OCI-LY7 (cell line): ENCODE measurements around the gene C22orf42. TPM values are rescaled to one million over a fixed set of nuclear protein-coding genes. Genes with fewer than 3 reads are reported as not detected.

Source experiments
- BruUV-seq: library from RNA; stranded (reverse); fragments of 400-500 nt; replicated peaks from 2 replicates; lab custom pipeline; 2021; lab: Mats Ljungman, UMichigan
- CTCF ChIA-PET: fragments of 300-600 bp; sonication (Branson Sonifier 250); formaldehyde crosslinking; loops from one replicate; lab custom pipeline; 2022; ENCODE audit warnings: antibody characterized with exemption; ENCODE audit not compliant: unreplicated experiment; lab: Charles Lee
- POLR2A ChIA-PET: fragments of 300-600 bp; sonication (Branson Sonifier 250); formaldehyde crosslinking; loops from one replicate; lab custom pipeline; 2022; ENCODE audit warnings: antibody characterized with exemption; lab: Charles Lee
- DNase-seq: peaks from one replicate; pipeline ENCODE4 v3.0.0-alpha.2; 2015; ENCODE audit warnings: low spot score
- H2AFZ ChIP-seq: fragments of 200-600 bp; sonication (generic), shearing (Covaris generic); 2 replicates; pipeline ENCODE4 v1.6.1; 2014; ENCODE audit warnings: mild to moderate bottlenecking, antibody characterized with exemption, low read length, moderate library complexity
- H3K27ac ChIP-seq: fragments of 200-600 bp; sonication (generic); 2 replicates; pipeline ENCODE4 v1.5.1; 2014; ENCODE audit warnings: mixed run types, low read depth, mild to moderate bottlenecking, moderate library complexity, low read length, inconsistent platforms; ENCODE audit not compliant: poor library complexity, severe bottlenecking
- H3K36me3 ChIP-seq: fragments of 200-600 bp; sonication (generic); 2 replicates; pipeline ENCODE4 v1.6.1; 2014; ENCODE audit warnings: mild to moderate bottlenecking, antibody characterized with exemption, low read length, moderate library complexity, mixed read lengths; ENCODE audit not compliant: insufficient read depth
- H3K4me1 ChIP-seq: fragments of 200-600 bp; sonication (generic); 2 replicates; pipeline ENCODE4 v1.5.1; 2014; ENCODE audit warnings: mild to moderate bottlenecking, low read length; ENCODE audit not compliant: insufficient read depth, poor library complexity, severe bottlenecking
- H3K4me2 ChIP-seq: fragments of 200-600 bp; sonication (generic); 2 replicates; pipeline ENCODE4 v1.6.1; 2014; ENCODE audit warnings: mild to moderate bottlenecking, low read length
- H3K4me3 ChIP-seq: fragments of 200-600 bp; sonication (generic); 2 replicates; pipeline ENCODE4 v1.5.1; 2014; ENCODE audit warnings: mild to moderate bottlenecking, low read depth, low read length; ENCODE audit not compliant: poor library complexity, severe bottlenecking
- H3K79me2 ChIP-seq: fragments of 200-600 bp; sonication (generic); 2 replicates; pipeline ENCODE4 v1.6.1; 2016; ENCODE audit warnings: low read depth, mild to moderate bottlenecking, low read length, moderate library complexity, mixed read lengths; ENCODE audit not compliant: insufficient read depth
- H3K9me2 ChIP-seq: fragments of 200-600 bp; sonication (generic); 2 replicates; pipeline ENCODE4 v1.6.1; 2016; ENCODE audit warnings: mild to moderate bottlenecking, low read length, mixed read lengths; ENCODE audit not compliant: insufficient read depth
- H3K9me3 ChIP-seq: fragments of 200-600 bp; sonication (generic); 2 replicates; pipeline ENCODE4 v1.6.1; 2014; ENCODE audit warnings: mild to moderate bottlenecking, mixed run types, low read length, mixed read lengths
- H4K20me1 ChIP-seq: fragments of 200-600 bp; sonication (generic); 2 replicates; pipeline ENCODE4 v1.6.1; 2014; ENCODE audit warnings: mild to moderate bottlenecking, antibody characterized with exemption, low read length, moderate library complexity, mixed read lengths; ENCODE audit not compliant: insufficient read depth
- CTCF ChIP-seq: fragments of 200-600 bp; sonication (generic); conservative IDR thresholded peaks from 2 replicates; pipeline ENCODE4 v1.5.1; 2014; ENCODE audit warnings: mild to moderate bottlenecking, antibody characterized with exemption, low read length, moderate library complexity, mixed read lengths
- EZH2phosphoT487 ChIP-seq: fragments of 200-600 bp; sonication (generic); IDR thresholded peaks from 2 replicates; pipeline ENCODE4 v1.6.1; 2018; ENCODE audit warnings: low read depth, borderline replicate concordance, mild to moderate bottlenecking, mixed run types, antibody characterized with exemption, low read length, moderate library complexity, mixed read lengths
- intact Hi-C: fragments of 100-400 bp; cut with micrococcal nuclease; formaldehyde crosslinking; loops from one replicate; pipeline ENCODE4 v1.10.0; 2022; ENCODE audit not compliant: unreplicated experiment
- total RNA-seq, 2 experiments: library from RNA; depleted of rRNA in 1 of 2; stranded (reverse); fragments of >200 nt in 1 of 2; shearing (Covaris generic) in 1 of 2; gene quantifications; 2 replicates each; pipeline ENCODE4 v1.2.3, GENCODE V29; 2014 to 2022

The C22orf42 gene
- total RNA-seq, 2 experiments from 2014 or later, result not detected

- intact Hi-C loops, result no loop called here
- no TSS peak for BruUV-seq
- H2AFZ ChIP-seq, result no peak overlapping the region
- DNase-seq, result no peak
- POLR2A ChIA-PET, result no interaction called here
- H3K9me2 ChIP-seq, result no peaks in the 10 kb centered on the region
- no peaks in the 10 kb centered on the region for H3K36me3 ChIP-seq
- no peak overlapping the region for H3K4me3 ChIP-seq
- H3K4me2 ChIP-seq, result no peak overlapping the region
- H3K27ac ChIP-seq, result no peak overlapping the region
- no peak for TF ChIP-seq EZH2phosphoT487
- no peak for TF ChIP-seq CTCF
- no peaks in the 10 kb centered on the region for H4K20me1 ChIP-seq
- CTCF ChIA-PET, result no interaction called here
- no peaks in the 10 kb centered on the region for H3K9me3 ChIP-seq
- no peaks in the 10 kb centered on the region for H3K79me2 ChIP-seq
- H3K4me1 ChIP-seq, result no peaks in the 10 kb centered on the region
Measured at GRCh38 chr22:32132783-32133182, 26.3 kb downstream of the C22orf42 start.

- Histone ChIP-seq H3K9me3 (no peaks in the 10 kb centered on the region), H3K4me1 (no peaks in the 10 kb centered on the region), H3K4me2 (no peak overlapping the region), H3K79me2 (no peaks in the 10 kb centered on the region), H3K9me2 (no peaks in the 10 kb centered on the region), H2AFZ (no peak overlapping the region), H3K36me3 (no peaks in the 10 kb centered on the region), H3K4me3 (no peak overlapping the region), H3K27ac (no peak overlapping the region), H4K20me1 (no peaks in the 10 kb centered on the region)
- TF ChIP-seq CTCF (no peak), EZH2phosphoT487 (no peak)
- DNase-seq, result no peak
- intact Hi-C loops, result no loop called here
- BruUV-seq, result no TSS peak
- POLR2A ChIA-PET, result no interaction called here
- CTCF ChIA-PET, result no interaction called here
Measured at GRCh38 chr22:32132126-32132525, 27.0 kb downstream of the C22orf42 start.

- CTCF ChIA-PET, result interaction anchor here (0.6 kb wide), 1 partner anchor 87 kb away, joined by 3 read pairs; no protein-coding TSS in a partner anchor
- BruUV-seq, result no TSS peak
- intact Hi-C loops, result no loop called here
Measured at GRCh38 chr22:32130464-32130863, 28.6 kb downstream of the C22orf42 start.

More at GRCh38 chr22:32130464-32130863, 28.6 kb downstream of the C22orf42 start:
- no peak overlapping the region for H3K4me3 ChIP-seq
- POLR2A ChIA-PET, result no interaction called here
- no peaks in the 10 kb centered on the region for H4K20me1 ChIP-seq
- no peaks in the 10 kb centered on the region for H3K36me3 ChIP-seq
- H3K27ac ChIP-seq, result no peak overlapping the region
- no peak for TF ChIP-seq EZH2phosphoT487
- no peak for TF ChIP-seq CTCF
- no peak for DNase-seq
- H3K9me3 ChIP-seq, result no peaks in the 10 kb centered on the region
- H2AFZ ChIP-seq, result no peak overlapping the region
- H3K4me1 ChIP-seq, result no peaks in the 10 kb centered on the region
- H3K79me2 ChIP-seq, result no peaks in the 10 kb centered on the region
- no peaks in the 10 kb centered on the region for H3K9me2 ChIP-seq
- H3K4me2 ChIP-seq, result no peak overlapping the region
